Adrenal gland (tissue), 12 donors: ENCODE results near the gene BACE1. TPM values are rescaled to one million over a fixed set of nuclear protein-coding genes. Genes with fewer than 3 reads are reported as not detected.

Source experiments
- DNase-seq, 7 donors: peaks; one replicate each; pipeline ENCODE4 v3.0.0-alpha.2; 2019 to 2020
- H3K27ac ChIP-seq, 5 donors: fragments of 200-600 bp; sonication (generic) in 4 of 5; 1 replicate in 3 of 5; 2 replicates in 2 of 5; pipeline versions ENCODE4 v1.5.1 to v1.8.0; 2016 to 2020; ENCODE audit warnings: mild to moderate bottlenecking in 1 of 5
- H3K27me3 ChIP-seq: fragments of 200-600 bp; 2 replicates; pipeline ENCODE4 v1.8.0; 2021
- H3K36me3 ChIP-seq, 2 donors: fragments of 200-600 bp; replicated peaks in 1 of 2; 1 replicate in 1 of 2; 2 replicates in 1 of 2; pipeline versions ENCODE4 v1.5.1 to v1.8.0; 2018 to 2022
- H3K4me1 ChIP-seq, 2 donors: fragments of 200-600 bp; replicated peaks in 1 of 2; 1 replicate in 1 of 2; 2 replicates in 1 of 2; pipeline versions ENCODE4 v1.5.1 to v1.8.0; 2018 to 2021
- H3K4me3 ChIP-seq, 4 donors: fragments of 200-600 bp; sonication (generic) in 3 of 4; one replicate each; pipeline ENCODE4 v1.5.1; 2016 to 2018
- H3K9me3 ChIP-seq, 3 donors: fragments of 200-600 bp; sonication (generic) in 1 of 3; replicated peaks in 1 of 3; 1 replicate in 2 of 3; 2 replicates in 1 of 3; pipeline versions ENCODE4 v1.5.1 to v1.8.0; 2016 to 2021
- POLR2A ChIP-seq, 2 donors: fragments of 450-650 bp; IDR thresholded peaks; one replicate each; pipeline ENCODE4 v1.6.1; 2017; ENCODE audit warnings: antibody characterized with exemption in 2 of 2, mild to moderate bottlenecking in 2 of 2, moderate library complexity in 1 of 2
- WGBS, 4 donors: extraction: QIAGEN DNeasy Blood & Tissue Kit in 2 of 4; methylation state at CpG; one replicate each; pipeline versions ENCODE4 v1.1.5 to v1.1.7; 2013 to 2017; 5-methylcytosine and 5-hydroxymethylcytosine counted together
- intact Hi-C, 2 donors: fragments of 100-400 bp; cut with DNase I; formaldehyde crosslinking; loops; one replicate each; pipeline versions ENCODE4 v1.14.1 to v1.15.0; 2022 to 2023
- polyA plus RNA-seq, 3 donors: library from polyadenylated mRNA; stranded (reverse); fragments of 200-250 nt in 2 of 3; fragments of 350-450 nt in 1 of 3; fragmentation: Illumina TruSeq in 1 of 3; extraction: RNeasy Lipid Tissue Mini Kit (QIAGEN cat#74804) in 1 of 3; gene quantifications; one replicate each; pipeline ENCODE4 v1.2.3, GENCODE V29; 2013 to 2014
- total RNA-seq, 9 donors: library from RNA; depleted of rRNA in 4 of 9; stranded (reverse); fragments of >200 nt in 4 of 9; fragments of 120-200 nt in 1 of 9; fragmentation: NEBNext Ultra II Directional in 1 of 9; extraction: Animal tissue kit (Norgen Biotek cat#: 25700) in 1 of 9; gene quantifications; one replicate each; pipeline versions ENCODE4 v1.1.0 to v1.2.4, GENCODE V29; 2013 to 2023
- TF ChIP-seq, protein P1 (sequence below), 6 experiments: fragments of 450-650 bp in 4 of 6; fragments of 200-600 bp in 2 of 6; sonication (generic) in 1 of 6; IDR thresholded peaks; 1 replicate in 5 of 6; 2 replicates in 1 of 6; pipeline versions ENCODE4 v1.5.1 to v1.8.0; 2016 to 2021; ENCODE audit warnings: antibody characterized with exemption in 6 of 6, mild to moderate bottlenecking in 2 of 6, moderate library complexity in 1 of 6
- donor health status: healthy with polysubstance abuse.
- donor health status: Bipolar disorder and iron deficiency.
- donor health status: DM: yes; HTN: yes; CAD: no.
- donor health status: DM: no; HTN: no; CAD: no.
- donor health status: DM: no; HTN: no; CAD: no.
- donor health status: DM: yes; HTN: yes; CAD: no.

BACE1 gene
- total and polyA plus RNA-seq, 12 donors: 9.5 to 69.1 (median 39.7) TPM

DNA sequence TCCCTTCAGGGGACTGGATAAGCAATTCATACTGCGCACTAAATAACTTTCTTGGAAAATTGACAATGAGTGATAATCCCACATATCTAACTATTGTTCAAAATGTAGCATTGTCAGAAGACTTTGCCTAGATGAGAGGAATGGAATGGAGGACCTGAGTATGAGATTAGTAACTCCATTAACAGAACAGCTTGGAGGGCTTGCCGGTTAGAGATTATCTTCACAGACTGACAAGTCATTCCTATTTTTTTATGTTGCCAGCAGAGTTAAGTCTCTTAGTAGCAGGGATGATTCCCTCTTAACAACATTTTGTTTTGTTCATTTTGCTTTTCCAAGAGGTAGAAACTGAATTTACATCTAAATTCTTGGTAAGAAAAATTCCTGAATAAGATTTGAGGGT, 32.0 kb downstream of the BACE1 start:
- intact Hi-C loops: no loop called here
- 96 to 100% (median 98%) methylated on average over 2 of the region's 2 CpGs for WGBS, 4 donors
- DNase-seq: no peak
- no peak overlapping the region for H3K27ac ChIP-seq
- H3K27me3 ChIP-seq: no peaks in the 10 kb centered on the region
- H3K4me3 ChIP-seq: no peak overlapping the region
- peaks cover 0 to 51% of the 10 kb centered on the region in 2 donors for H3K36me3 ChIP-seq
- H3K4me1 ChIP-seq: no peaks in the 10 kb centered on the region
- H3K9me3 ChIP-seq: no peaks in the 10 kb centered on the region
- TF ChIP-seq POLR2A (IDR thresholded peaks at IDR 0.05): no peak
- TF ChIP-seq, protein P1, sequence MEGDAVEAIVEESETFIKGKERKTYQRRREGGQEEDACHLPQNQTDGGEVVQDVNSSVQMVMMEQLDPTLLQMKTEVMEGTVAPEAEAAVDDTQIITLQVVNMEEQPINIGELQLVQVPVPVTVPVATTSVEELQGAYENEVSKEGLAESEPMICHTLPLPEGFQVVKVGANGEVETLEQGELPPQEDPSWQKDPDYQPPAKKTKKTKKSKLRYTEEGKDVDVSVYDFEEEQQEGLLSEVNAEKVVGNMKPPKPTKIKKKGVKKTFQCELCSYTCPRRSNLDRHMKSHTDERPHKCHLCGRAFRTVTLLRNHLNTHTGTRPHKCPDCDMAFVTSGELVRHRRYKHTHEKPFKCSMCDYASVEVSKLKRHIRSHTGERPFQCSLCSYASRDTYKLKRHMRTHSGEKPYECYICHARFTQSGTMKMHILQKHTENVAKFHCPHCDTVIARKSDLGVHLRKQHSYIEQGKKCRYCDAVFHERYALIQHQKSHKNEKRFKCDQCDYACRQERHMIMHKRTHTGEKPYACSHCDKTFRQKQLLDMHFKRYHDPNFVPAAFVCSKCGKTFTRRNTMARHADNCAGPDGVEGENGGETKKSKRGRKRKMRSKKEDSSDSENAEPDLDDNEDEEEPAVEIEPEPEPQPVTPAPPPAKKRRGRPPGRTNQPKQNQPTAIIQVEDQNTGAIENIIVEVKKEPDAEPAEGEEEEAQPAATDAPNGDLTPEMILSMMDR (IDR thresholded peaks at IDR 0.05): no peak

DNA sequence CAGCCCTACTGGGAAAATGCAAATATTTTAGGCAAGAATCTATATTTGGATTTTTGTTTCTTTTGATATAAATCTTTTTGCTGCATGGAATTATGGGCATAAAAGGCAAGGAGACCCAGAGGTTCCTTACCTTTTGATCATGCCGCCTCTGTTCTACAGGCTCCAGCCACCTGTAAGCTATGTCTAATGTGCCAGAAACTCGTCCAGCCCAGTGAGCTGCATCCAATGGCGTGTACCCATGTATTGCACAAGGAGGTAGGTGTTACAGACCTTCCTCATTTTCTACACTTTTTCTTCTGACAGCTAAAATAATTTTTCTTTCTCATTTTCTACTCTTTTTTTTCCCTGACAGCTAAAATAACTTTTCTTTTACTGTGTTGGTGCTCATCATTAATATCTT, 33.1 kb downstream of the BACE1 start:
- no peak for DNase-seq
- peaks cover 0 to 46% of the 10 kb centered on the region in 2 donors for H3K36me3 ChIP-seq

DNA sequence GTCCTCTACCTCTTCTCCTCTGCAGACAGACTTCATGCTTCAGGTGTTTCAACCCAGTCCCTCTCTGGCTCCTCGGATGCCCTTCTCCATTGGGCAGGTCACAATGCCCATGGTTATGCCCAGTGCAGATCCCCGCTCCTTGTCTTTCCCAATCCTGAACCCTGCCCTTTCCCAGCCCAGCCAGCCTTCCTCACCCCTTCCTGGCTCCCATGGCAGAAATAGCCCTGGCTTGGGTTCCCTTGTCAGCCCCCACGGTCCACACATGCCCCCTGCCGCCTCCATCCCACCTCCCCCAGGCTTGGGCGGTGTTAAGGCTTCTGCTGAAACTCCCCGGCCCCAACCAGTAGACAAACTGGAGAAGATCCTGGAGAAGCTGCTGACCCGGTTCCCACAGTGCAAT, 34.2 kb downstream of the BACE1 start:
- intact Hi-C loops: no loop called here
- Histone ChIP-seq H3K9me3 (no peaks in the 10 kb centered on the region), H3K36me3 (peaks cover 0 to 46% of the 10 kb centered on the region in 2 donors), H3K4me1 (no peaks in the 10 kb centered on the region), H3K27ac (peak overlapping the region in 1 of 5 donors; percentile 66), H3K4me3 (no peak overlapping the region), H3K27me3 (no peaks in the 10 kb centered on the region)
- no peak for DNase-seq
- 94 to 98% (median 96%) methylated on average over 6 to 7 of the region's 7 CpGs for WGBS, 4 donors
- TF ChIP-seq, protein P1 (IDR thresholded peaks at IDR 0.05): no peak
- no peak for TF ChIP-seq POLR2A (IDR thresholded peaks at IDR 0.05)

More for the DNA sequence above, 33.1 kb downstream of the BACE1 start:
- TF ChIP-seq, protein P1 (IDR thresholded peaks at IDR 0.05): no peak
- TF ChIP-seq POLR2A (IDR thresholded peaks at IDR 0.05): no peak
- no peak overlapping the region for H3K27ac ChIP-seq
- no peak overlapping the region for H3K4me3 ChIP-seq
- intact Hi-C loops: no loop called here
- H3K4me1 ChIP-seq: no peaks in the 10 kb centered on the region
- no peaks in the 10 kb centered on the region for H3K9me3 ChIP-seq
- H3K27me3 ChIP-seq: no peaks in the 10 kb centered on the region
- 84 to 93% (median 88%) methylated on average over 3 of the region's 3 CpGs for WGBS, 4 donors

DNA sequence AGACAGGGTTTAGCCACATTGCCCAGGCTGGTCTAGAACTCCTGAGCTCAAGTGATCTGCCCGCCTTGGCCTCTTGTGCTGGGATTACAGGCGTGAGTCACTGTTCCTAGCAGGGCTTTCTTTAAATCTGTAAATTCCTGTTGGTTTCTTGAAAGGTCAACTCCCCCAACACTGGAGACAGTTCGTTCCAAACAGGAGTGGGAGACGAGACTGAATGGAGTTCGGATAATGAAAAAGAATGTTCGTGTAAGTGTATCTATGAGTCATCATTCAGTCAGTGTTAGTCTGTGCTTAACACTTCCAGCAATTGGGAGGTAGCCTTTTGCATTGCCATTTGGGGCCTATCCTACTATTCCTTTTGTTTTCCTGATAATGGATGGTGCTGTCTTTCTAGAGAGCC, 34.9 kb downstream of the BACE1 start:
- TF ChIP-seq, protein P1 (IDR thresholded peaks at IDR 0.05): no peak
- TF ChIP-seq POLR2A (IDR thresholded peaks at IDR 0.05): no peak
- DNase-seq: peak in 2 of 7 donors; percentile 18 to 37
- H3K27ac ChIP-seq: peak overlapping the region in 3 of 5 donors; percentile 28 to 66 (median 31)
- intact Hi-C loops: no loop called here
- no peaks in the 10 kb centered on the region for H3K9me3 ChIP-seq
- WGBS, 4 donors: 49 to 69% (median 64%) methylated on average over 6 of the region's 6 CpGs
- H3K4me3 ChIP-seq: no peak overlapping the region
- H3K27me3 ChIP-seq: no peaks in the 10 kb centered on the region
- peaks cover 0 to 46% of the 10 kb centered on the region in 2 donors for H3K36me3 ChIP-seq
- no peaks in the 10 kb centered on the region for H3K4me1 ChIP-seq
